Measurements from ENCODE around the gene TMPRSS6.

Gene TMPRSS6

DNA sequence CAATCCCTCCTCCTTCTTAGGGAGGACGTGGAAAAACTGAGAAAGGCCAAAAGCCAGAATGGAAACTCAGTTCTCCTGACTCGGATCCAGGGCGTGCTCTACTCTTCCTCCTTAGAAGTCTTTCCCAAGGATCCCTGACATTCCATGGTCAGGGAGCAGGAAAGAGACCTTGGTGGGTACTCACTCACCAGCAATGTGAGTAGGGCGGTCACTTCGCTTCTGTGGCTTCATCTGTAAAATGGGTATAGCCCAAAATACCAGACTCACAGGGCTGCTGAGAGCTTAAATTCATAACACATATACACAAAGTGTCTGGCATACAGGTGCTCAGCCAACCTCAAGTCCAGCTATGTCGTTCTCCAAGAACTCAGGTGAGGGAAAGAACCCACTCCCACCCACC lies 58.6 kb downstream of the TMPRSS6 start:
- no peak for DNase-seq (ENCODE audit: low read depth)

DNA sequence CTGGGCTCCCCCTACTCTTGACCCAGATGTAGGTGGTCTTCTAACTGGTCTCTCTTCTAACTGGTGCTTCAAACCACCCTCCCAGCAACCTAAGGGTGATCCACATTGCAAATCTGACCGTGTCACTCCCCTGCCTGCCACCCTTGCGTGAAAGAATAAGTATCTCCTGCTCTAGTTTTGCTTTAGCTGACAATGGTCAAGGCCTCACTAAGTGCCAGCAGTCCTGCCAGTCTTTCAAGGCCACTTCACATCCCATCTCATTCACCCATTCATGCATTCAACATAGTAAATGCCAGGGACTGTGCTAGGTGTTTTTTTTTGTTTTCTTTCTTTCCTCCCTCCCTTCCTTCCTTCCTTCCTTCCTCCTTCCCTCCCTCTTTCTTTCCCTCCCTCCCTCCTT lies 60.3 kb downstream of the TMPRSS6 start:
- no peak for DNase-seq (ENCODE audit: low read depth)

DNA sequence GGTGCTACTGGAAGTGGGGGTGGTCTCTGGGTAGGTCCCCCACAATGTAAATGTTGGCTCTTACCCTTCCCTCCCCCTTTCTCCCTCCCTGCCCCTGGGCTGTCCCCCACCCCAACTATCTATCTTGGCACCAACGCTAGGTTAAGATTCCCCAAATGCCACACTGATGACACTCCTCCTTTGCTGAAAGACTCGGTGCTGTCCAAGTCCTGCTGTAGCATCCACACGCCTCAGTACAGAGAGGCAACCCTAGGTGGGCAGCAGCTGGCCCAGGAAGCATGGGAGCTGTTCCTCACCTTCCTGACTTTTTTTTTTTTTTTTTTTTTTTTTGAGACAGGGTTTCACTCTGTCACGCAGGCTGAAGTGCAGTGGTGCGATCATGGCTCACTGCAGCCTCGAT lies 61.4 kb downstream of the TMPRSS6 start:
- no peak for DNase-seq (ENCODE audit: low read depth)

GRCh38 chr22:37047006-37047405 lies 62.5 kb downstream of the TMPRSS6 start:
- DNase-seq (ENCODE audit: low read depth), result no peak

- no peak for DNase-seq (ENCODE audit: low read depth)
Measured at GRCh38 chr22:37046589-37046988, 62.9 kb downstream of the TMPRSS6 start.

DNA sequence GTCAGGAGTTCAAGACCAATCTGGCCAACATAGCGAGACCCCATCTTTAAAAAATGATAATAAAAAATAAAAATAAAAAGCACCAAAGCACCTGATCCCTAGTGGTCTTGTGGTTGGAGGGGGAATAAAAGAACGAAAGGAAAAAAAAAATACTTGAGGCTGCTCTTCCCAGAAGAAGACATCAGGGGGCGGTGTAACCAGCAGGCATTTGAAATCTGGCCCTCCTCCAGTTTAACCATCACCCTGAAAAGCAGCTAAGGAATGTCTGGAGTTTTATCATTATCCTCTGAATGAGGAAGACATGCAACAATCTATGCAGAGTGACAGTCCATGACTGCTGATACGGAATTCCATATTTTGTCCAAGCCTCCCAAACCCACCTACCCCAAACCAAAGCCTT lies 63.6 kb downstream of the TMPRSS6 start:
- no peak for DNase-seq (ENCODE audit: low read depth)

GRCh38 chr22:37044634-37045625 lies 64.6 kb downstream of the TMPRSS6 start:
- no peak for DNase-seq (ENCODE audit: low read depth)

DNA sequence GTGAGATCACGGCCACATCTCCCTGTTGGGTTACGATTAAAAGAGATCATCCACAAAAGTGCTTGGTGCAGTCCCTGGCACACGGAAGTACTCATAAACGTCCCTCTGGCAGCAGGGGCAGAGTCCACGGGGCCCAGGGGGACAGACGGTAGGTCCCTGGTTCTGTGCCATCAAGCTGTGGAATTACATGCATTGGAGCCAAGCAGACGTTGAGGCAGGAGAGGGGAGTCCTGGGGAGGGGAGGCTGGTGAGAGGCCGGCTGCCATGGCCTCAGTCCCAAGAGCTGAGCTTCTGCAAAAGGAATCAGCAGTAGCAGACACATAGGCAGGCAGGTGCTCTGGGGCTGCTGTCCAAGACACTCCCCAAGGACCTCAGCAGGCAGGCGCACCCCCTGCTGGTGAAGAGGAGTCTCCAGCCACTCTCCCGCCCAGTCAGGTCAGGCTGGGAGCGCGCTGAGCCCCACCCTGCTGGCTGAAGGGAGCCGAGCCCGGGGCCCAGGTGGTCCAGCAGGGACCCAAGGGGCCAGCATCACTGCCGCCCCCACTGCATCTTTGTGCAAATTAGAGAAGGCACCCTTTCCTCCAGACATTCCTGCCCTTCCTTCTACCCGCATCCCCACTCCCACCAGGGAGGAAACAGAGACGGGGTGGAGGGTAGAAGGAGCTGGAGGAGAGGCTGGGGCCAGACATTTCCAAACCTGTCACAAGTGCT lies 65.5 kb downstream of the TMPRSS6 start:
- no peak for DNase-seq (ENCODE audit: low read depth)

GRCh38 chr22:37043209-37043827 lies 66.2 kb downstream of the TMPRSS6 start:
- DNase-seq (ENCODE audit: low read depth), result no peak

GRCh38 chr22:37039466-37039865 lies 70.0 kb downstream of the TMPRSS6 start:
- no peak for DNase-seq (ENCODE audit: low read depth)

- DNase-seq (ENCODE audit: low read depth), result no peak
Measured at GRCh38 chr22:37037669-37038068, 71.8 kb downstream of the TMPRSS6 start.

GRCh38 chr22:37036655-37037377 lies 72.7 kb downstream of the TMPRSS6 start:
- DNase-seq (ENCODE audit: low read depth), result no peak

GRCh38 chr22:37033605-37034430 lies 75.7 kb downstream of the TMPRSS6 start:
- no peak for DNase-seq (ENCODE audit: low read depth)

- DNase-seq (ENCODE audit: low read depth), result peak; percentile 51
Measured at GRCh38 chr22:37032535-37033460, 76.7 kb downstream of the TMPRSS6 start.

GRCh38 chr22:37032134-37032534 lies 77.4 kb downstream of the TMPRSS6 start:
- no peak for DNase-seq (ENCODE audit: low read depth)

GRCh38 chr22:37030560-37031281 lies 78.8 kb downstream of the TMPRSS6 start:
- no peak for DNase-seq (ENCODE audit: low read depth)

- DNase-seq (ENCODE audit: low read depth), result no peak
Measured at GRCh38 chr22:37028692-37029674, 80.5 kb downstream of the TMPRSS6 start.

DNA sequence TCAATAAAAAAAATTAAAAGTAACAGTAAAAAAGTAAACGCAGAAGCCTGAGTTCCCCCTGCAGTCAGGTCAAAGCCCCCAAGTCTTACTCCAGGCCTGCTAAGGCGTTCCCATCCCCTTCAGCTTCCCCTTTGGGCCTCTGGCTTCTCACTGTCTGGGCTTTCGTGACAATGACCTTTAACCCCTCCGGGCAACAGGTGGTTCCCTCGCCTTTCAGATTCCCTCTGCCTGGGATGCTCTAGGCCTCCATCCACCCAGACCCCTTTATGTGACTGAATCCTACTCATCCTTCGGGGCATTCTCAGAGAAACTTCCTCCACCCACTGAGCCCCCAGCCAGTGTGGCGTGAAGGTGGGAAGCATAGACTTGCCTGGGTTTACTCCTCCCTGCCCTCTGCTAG lies 82.0 kb downstream of the TMPRSS6 start:
- DNase-seq (ENCODE audit: low read depth), result no peak
